ENCODE results near the gene NBEA. TPM values are rescaled to one million over a fixed set of nuclear protein-coding genes. Genes with fewer than 3 reads are reported as not detected.

Gene NBEA
- total RNA-seq, 1 experiment from 2014 or later, result 4.1 TPM

DNA sequence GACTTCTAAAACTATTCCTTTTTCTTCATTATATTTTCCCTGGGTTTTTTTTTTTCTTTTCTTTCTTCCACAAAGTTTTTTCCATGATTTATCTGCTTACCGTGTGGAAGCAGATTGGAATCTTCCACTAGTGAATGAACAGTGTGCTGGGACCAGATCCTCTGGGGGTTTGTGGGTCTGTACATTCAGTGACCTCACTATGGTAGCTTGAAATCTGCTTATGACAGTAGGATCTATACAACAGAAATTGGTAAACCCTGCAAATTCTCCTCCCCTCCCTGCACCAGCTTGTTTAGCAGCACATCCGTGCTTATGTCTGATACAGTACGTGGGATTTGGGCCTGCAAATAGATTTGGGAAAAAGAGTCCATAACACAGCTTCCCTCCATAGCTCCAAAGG is 560.4 kb downstream of the NBEA start:
- Histone ChIP-seq H3K27me3 (ENCODE audit: insufficient read depth, low read length) (no peaks in the 10 kb centered on the region), H3K36me3 (ENCODE audit: control insufficient read depth in 1 of 2, insufficient read depth in 2 of 2, low read length in 2 of 2) (no peaks in the 10 kb centered on the region), H3K9ac (ENCODE audit: low read length) (no peak overlapping the region), H3K4me3 (replicated peaks in 1 of 2; ENCODE audit: low read depth in 1 of 2, low read length in 2 of 2) (no peak overlapping the region), H3K4me1 (ENCODE audit: control insufficient read depth in 1 of 2, insufficient read depth in 2 of 2, low read length in 2 of 2) (no peaks in the 10 kb centered on the region), H3K79me2 (ENCODE audit: insufficient read depth, low read length) (no peaks in the 10 kb centered on the region), H3K4me2 (ENCODE audit: low read length) (no peak overlapping the region), H3K9me3 (ENCODE audit: control insufficient read depth in 1 of 2, insufficient read depth in 1 of 2, low read depth in 1 of 2, low read length in 2 of 2) (no peaks in the 10 kb centered on the region), H4K20me1 (ENCODE audit: insufficient read depth) (no peaks in the 10 kb centered on the region), H3K27ac (ENCODE audit: low read depth, low read length) (no peak overlapping the region), H3K9me2 (ENCODE audit: insufficient read depth) (no peaks in the 10 kb centered on the region), H2AFZ (ENCODE audit: low read depth, low read length, poor library complexity, severe bottlenecking) (no peak overlapping the region)
- DNase-seq (ENCODE audit: low read depth, low spot score) (no peak), ATAC-seq (no peak)
- BruUV-seq (replicated peaks), result no TSS peak
- TF ChIP-seq POLR2A (IDR thresholded peaks at IDR 0.05; ENCODE audit: borderline replicate concordance, extremely low read depth, insufficient read depth, insufficient read length) (no peak), POLR2AphosphoS5 (IDR thresholded peaks at IDR 0.05; ENCODE audit: low read depth, low read length) (no peak), RAD21 (IDR thresholded peaks at IDR 0.05; ENCODE audit: low read depth) (no peak), ELF1 (IDR thresholded peaks at IDR 0.05; ENCODE audit: borderline replicate concordance, low read depth) (no peak), ZFX (IDR thresholded peaks at IDR 0.05) (no peak), SRF (IDR thresholded peaks at IDR 0.05; ENCODE audit: low read depth) (no peak), TCF7L2 (IDR thresholded peaks at IDR 0.05; ENCODE audit: borderline replicate concordance, extremely low read depth, insufficient read depth, insufficient read length) (no peak), CBX3 (IDR thresholded peaks at IDR 0.05; ENCODE audit: low read depth) (no peak), EZH2phosphoT487 (IDR thresholded peaks at IDR 0.05; ENCODE audit: borderline replicate concordance) (no peak), EGR1 (IDR thresholded peaks at IDR 0.05; ENCODE audit: low read depth) (no peak), ZNF274 (IDR thresholded peaks at IDR 0.05; ENCODE audit: low read depth, low read length) (no peak), EZH2 (IDR thresholded peaks at IDR 0.05) (no peak), SP1 (IDR thresholded peaks at IDR 0.05; ENCODE audit: low read depth) (no peak), YY1 (IDR thresholded peaks at IDR 0.05; ENCODE audit: extremely low read depth, insufficient replicate concordance, low read depth, low read length) (no peak), SIN3A (IDR thresholded peaks at IDR 0.05; ENCODE audit: low read depth) (no peak)
- TF ChIP-seq, protein P1, sequence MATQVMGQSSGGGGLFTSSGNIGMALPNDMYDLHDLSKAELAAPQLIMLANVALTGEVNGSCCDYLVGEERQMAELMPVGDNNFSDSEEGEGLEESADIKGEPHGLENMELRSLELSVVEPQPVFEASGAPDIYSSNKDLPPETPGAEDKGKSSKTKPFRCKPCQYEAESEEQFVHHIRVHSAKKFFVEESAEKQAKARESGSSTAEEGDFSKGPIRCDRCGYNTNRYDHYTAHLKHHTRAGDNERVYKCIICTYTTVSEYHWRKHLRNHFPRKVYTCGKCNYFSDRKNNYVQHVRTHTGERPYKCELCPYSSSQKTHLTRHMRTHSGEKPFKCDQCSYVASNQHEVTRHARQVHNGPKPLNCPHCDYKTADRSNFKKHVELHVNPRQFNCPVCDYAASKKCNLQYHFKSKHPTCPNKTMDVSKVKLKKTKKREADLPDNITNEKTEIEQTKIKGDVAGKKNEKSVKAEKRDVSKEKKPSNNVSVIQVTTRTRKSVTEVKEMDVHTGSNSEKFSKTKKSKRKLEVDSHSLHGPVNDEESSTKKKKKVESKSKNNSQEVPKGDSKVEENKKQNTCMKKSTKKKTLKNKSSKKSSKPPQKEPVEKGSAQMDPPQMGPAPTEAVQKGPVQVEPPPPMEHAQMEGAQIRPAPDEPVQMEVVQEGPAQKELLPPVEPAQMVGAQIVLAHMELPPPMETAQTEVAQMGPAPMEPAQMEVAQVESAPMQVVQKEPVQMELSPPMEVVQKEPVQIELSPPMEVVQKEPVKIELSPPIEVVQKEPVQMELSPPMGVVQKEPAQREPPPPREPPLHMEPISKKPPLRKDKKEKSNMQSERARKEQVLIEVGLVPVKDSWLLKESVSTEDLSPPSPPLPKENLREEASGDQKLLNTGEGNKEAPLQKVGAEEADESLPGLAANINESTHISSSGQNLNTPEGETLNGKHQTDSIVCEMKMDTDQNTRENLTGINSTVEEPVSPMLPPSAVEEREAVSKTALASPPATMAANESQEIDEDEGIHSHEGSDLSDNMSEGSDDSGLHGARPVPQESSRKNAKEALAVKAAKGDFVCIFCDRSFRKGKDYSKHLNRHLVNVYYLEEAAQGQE (IDR thresholded peaks at IDR 0.05; ENCODE audit: low read depth), result no peak
- TF ChIP-seq, protein P2, sequence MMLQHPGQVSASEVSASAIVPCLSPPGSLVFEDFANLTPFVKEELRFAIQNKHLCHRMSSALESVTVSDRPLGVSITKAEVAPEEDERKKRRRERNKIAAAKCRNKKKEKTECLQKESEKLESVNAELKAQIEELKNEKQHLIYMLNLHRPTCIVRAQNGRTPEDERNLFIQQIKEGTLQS (IDR thresholded peaks at IDR 0.05), result no peak
- TF ChIP-seq, protein P3, sequence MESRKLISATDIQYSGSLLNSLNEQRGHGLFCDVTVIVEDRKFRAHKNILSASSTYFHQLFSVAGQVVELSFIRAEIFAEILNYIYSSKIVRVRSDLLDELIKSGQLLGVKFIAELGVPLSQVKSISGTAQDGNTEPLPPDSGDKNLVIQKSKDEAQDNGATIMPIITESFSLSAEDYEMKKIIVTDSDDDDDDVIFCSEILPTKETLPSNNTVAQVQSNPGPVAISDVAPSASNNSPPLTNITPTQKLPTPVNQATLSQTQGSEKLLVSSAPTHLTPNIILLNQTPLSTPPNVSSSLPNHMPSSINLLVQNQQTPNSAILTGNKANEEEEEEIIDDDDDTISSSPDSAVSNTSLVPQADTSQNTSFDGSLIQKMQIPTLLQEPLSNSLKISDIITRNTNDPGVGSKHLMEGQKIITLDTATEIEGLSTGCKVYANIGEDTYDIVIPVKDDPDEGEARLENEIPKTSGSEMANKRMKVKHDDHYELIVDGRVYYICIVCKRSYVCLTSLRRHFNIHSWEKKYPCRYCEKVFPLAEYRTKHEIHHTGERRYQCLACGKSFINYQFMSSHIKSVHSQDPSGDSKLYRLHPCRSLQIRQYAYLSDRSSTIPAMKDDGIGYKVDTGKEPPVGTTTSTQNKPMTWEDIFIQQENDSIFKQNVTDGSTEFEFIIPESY (IDR thresholded peaks at IDR 0.05; ENCODE audit: extremely low read depth, insufficient replicate concordance, low read length), result no peak
- TF ChIP-seq, protein P4, sequence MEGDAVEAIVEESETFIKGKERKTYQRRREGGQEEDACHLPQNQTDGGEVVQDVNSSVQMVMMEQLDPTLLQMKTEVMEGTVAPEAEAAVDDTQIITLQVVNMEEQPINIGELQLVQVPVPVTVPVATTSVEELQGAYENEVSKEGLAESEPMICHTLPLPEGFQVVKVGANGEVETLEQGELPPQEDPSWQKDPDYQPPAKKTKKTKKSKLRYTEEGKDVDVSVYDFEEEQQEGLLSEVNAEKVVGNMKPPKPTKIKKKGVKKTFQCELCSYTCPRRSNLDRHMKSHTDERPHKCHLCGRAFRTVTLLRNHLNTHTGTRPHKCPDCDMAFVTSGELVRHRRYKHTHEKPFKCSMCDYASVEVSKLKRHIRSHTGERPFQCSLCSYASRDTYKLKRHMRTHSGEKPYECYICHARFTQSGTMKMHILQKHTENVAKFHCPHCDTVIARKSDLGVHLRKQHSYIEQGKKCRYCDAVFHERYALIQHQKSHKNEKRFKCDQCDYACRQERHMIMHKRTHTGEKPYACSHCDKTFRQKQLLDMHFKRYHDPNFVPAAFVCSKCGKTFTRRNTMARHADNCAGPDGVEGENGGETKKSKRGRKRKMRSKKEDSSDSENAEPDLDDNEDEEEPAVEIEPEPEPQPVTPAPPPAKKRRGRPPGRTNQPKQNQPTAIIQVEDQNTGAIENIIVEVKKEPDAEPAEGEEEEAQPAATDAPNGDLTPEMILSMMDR (IDR thresholded peaks at IDR 0.05 in 2 of 3, conservative IDR thresholded peaks at IDR 0.05 in 1 of 3; ENCODE audit: borderline replicate concordance in 1 of 3, insufficient read depth in 1 of 3, low read depth in 2 of 3, low read length in 2 of 3), result no peak
- ChIA-PET POLR2A (no interaction called here), CTCF (no interaction called here), RAD21 (ENCODE audit: low non-redundant PET in 1 of 2, low total read pairs in 2 of 2, uncharacterized antibody in 2 of 2, unreplicated experiment in 2 of 2) (no interaction called here)
- intact Hi-C loops (cut with micrococcal nuclease), result no loop called here
